B cell (primary cell): ENCODE results near the gene COL26A1. TPM values are rescaled to one million over a fixed set of nuclear protein-coding genes. Genes with fewer than 3 reads are reported as not detected.

ENCODE experiments used
- ATAC-seq: fragments of 200-7000 bp; cut with Tn5 transposase; one replicate; pipeline ENCODE4 v1.10.0; 2021; ENCODE audit warnings: low read depth, mild to moderate bottlenecking, moderate number of reproducible peaks, moderate library complexity
- CTCF ChIA-PET: fragments of 350-600 bp; sonication (Branson Sonifier 250); formaldehyde crosslinking; loops from one replicate; lab custom pipeline; 2021; ENCODE audit warnings: antibody characterized with exemption, inconsistent platforms; lab: Charles Lee
- POLR2A ChIA-PET: fragments of 350-600 bp; sonication (Branson Sonifier 250); formaldehyde crosslinking; loops from one replicate; lab custom pipeline; 2021; ENCODE audit warnings: antibody characterized with exemption; lab: Charles Lee
- DNase-seq: peaks from one replicate; pipeline ENCODE4 v3.0.0; 2013
- H2AFZ ChIP-seq: 2 replicates; pipeline ENCODE4 v1.6.1; 2012; ENCODE audit warnings: mild to moderate bottlenecking, low read depth, low read length; ENCODE audit not compliant: insufficient read depth, poor library complexity, severe bottlenecking
- H3K27ac ChIP-seq, 2 donors: 1 replicate in 1 of 2; 2 replicates in 1 of 2; pipeline ENCODE4 v1.5.1; 2012 to 2013; ENCODE audit warnings: low read length in 2 of 2, mild to moderate bottlenecking in 2 of 2, moderate library complexity in 1 of 2
- H3K27me3 ChIP-seq, 4 experiments: fragments of 200-600 bp in 1 of 4; sonication (generic) in 1 of 4; replicated peaks in 1 of 4; 1 replicate in 2 of 4; 2 replicates in 2 of 4; pipeline versions ENCODE4 v1.6.1 to v1.7.0; 2013 to 2016; ENCODE audit warnings: low read length in 3 of 4, mild to moderate bottlenecking in 2 of 4, mixed read lengths in 1 of 4, moderate library complexity in 1 of 4; ENCODE audit not compliant: insufficient read depth in 4 of 4, control insufficient read depth in 3 of 4; ENCODE audit errors: control extremely low read depth in 1 of 4
- H3K36me3 ChIP-seq, 2 experiments: replicated peaks in 1 of 2; 1 replicate in 1 of 2; 2 replicates in 1 of 2; pipeline versions ENCODE4 v1.6.1 to v1.7.1; 2013; ENCODE audit warnings: low read length in 1 of 2; ENCODE audit not compliant: insufficient read depth in 2 of 2, control insufficient read depth in 1 of 2; ENCODE audit errors: control extremely low read depth in 1 of 2, extremely low read depth in 1 of 2
- H3K4me1 ChIP-seq, 2 donors: fragments of 200-600 bp in 1 of 2; sonication (generic) in 1 of 2; 1 replicate in 1 of 2; 2 replicates in 1 of 2; pipeline versions ENCODE4 v1.5.1 to v1.6.1; 2013 to 2017; ENCODE audit warnings: low read length in 2 of 2; ENCODE audit not compliant: control insufficient read depth in 2 of 2, insufficient read depth in 2 of 2
- H3K4me2 ChIP-seq: replicated peaks from 2 replicates; pipeline ENCODE3; 2012; ENCODE audit warnings: mild to moderate bottlenecking, low read depth, low read length; ENCODE audit not compliant: poor library complexity, severe bottlenecking
- H3K4me3 ChIP-seq, 5 experiments: fragments of 200-600 bp in 1 of 5; sonication (generic) in 1 of 5; 1 replicate in 3 of 5; 2 replicates in 2 of 5; pipeline versions ENCODE4 v1.5.1 to v1.7.0; 2011 to 2016; ENCODE audit warnings: low read length in 4 of 5, mild to moderate bottlenecking in 4 of 5, low read depth in 2 of 5, control low read depth in 1 of 5, moderate library complexity in 1 of 5; ENCODE audit not compliant: insufficient read depth in 1 of 5; ENCODE audit errors: control extremely low read depth in 1 of 5, extremely low read depth in 1 of 5
- H3K79me2 ChIP-seq: fragments of 200-600 bp; sonication (generic); one replicate; pipeline ENCODE4 v1.6.0; 2016; ENCODE audit warnings: low read length; ENCODE audit not compliant: control insufficient read depth, insufficient read depth
- H3K9ac ChIP-seq: fragments of 200-600 bp; sonication (generic); 2 replicates; pipeline ENCODE4 v1.6.1; 2017; ENCODE audit warnings: mild to moderate bottlenecking, low read length, moderate library complexity
- H3K9me3 ChIP-seq, 3 donors: one replicate each; pipeline versions ENCODE4 v1.6.1 to v1.7.1; 2013; ENCODE audit warnings: low read length in 2 of 3; ENCODE audit not compliant: control insufficient read depth in 2 of 3, insufficient read depth in 1 of 3; ENCODE audit errors: control extremely low read depth in 1 of 3
- H4K20me1 ChIP-seq: 2 replicates; pipeline ENCODE4 v1.6.0; 2012; ENCODE audit warnings: mild to moderate bottlenecking, low read length; ENCODE audit not compliant: insufficient read depth, control insufficient read depth, poor library complexity, severe bottlenecking
- H3K27ac Mint-ChIP-seq: one replicate; pipeline ENCODE4 v1.8.0; 2021; ENCODE audit warnings: mixed read lengths
- H3K27me3 Mint-ChIP-seq: one replicate; pipeline ENCODE4 v1.8.0; 2021; ENCODE audit warnings: mixed read lengths
- H3K4me1 Mint-ChIP-seq: one replicate; pipeline ENCODE4 v1.8.0; 2021; ENCODE audit warnings: mixed read lengths
- H3K4me3 Mint-ChIP-seq: one replicate; pipeline ENCODE4 v1.8.0; 2021; ENCODE audit warnings: mixed read lengths
- H3K9me3 Mint-ChIP-seq: one replicate; pipeline ENCODE4 v1.8.0; 2022; ENCODE audit warnings: mixed read lengths; ENCODE audit not compliant: insufficient read depth
- CTCF ChIP-seq: fragments of 200-600 bp; IDR thresholded peaks from one replicate; pipeline ENCODE4 v1.8.0; 2022; ENCODE audit warnings: antibody characterized with exemption, mild to moderate bottlenecking
- EZH2 ChIP-seq: IDR thresholded peaks from 2 replicates; pipeline ENCODE4 v1.6.1; 2012; ENCODE audit warnings: borderline replicate concordance, low read depth, mild to moderate bottlenecking, moderate library complexity, low read length; ENCODE audit not compliant: insufficient read depth, poor library complexity, severe bottlenecking
- WGBS: methylation state at CpG from one replicate; pipeline ENCODE4 v1.1.5; 2013; ENCODE audit warnings: missing lambda C conversion rate; ENCODE audit not compliant: insufficient coverage; 5-methylcytosine and 5-hydroxymethylcytosine counted together
- intact Hi-C: fragments of 100-400 bp; cut with micrococcal nuclease; formaldehyde crosslinking; loops from one replicate; pipeline ENCODE4 v1.10.0; 2022
- polyA plus RNA-seq: library from polyadenylated mRNA; depleted of rRNA; stranded (reverse); fragments of >200 nt; gene quantifications from 2 replicates; pipeline ENCODE4 v1.2.3, GENCODE V29; 2012
- total RNA-seq, 2 donors: library from RNA; stranded (reverse); fragments of 120-200 nt in 1 of 2; gene quantifications; 1 replicate in 1 of 2; 2 replicates in 1 of 2; pipeline versions ENCODE4 v1.2.3 to v1.2.4, GENCODE V29; 2013 to 2022

The COL26A1 gene
- total and polyA plus RNA-seq, 2 donors (not counting 1 experiment from before 2014, with no cell fraction given), result not detected

DNA sequence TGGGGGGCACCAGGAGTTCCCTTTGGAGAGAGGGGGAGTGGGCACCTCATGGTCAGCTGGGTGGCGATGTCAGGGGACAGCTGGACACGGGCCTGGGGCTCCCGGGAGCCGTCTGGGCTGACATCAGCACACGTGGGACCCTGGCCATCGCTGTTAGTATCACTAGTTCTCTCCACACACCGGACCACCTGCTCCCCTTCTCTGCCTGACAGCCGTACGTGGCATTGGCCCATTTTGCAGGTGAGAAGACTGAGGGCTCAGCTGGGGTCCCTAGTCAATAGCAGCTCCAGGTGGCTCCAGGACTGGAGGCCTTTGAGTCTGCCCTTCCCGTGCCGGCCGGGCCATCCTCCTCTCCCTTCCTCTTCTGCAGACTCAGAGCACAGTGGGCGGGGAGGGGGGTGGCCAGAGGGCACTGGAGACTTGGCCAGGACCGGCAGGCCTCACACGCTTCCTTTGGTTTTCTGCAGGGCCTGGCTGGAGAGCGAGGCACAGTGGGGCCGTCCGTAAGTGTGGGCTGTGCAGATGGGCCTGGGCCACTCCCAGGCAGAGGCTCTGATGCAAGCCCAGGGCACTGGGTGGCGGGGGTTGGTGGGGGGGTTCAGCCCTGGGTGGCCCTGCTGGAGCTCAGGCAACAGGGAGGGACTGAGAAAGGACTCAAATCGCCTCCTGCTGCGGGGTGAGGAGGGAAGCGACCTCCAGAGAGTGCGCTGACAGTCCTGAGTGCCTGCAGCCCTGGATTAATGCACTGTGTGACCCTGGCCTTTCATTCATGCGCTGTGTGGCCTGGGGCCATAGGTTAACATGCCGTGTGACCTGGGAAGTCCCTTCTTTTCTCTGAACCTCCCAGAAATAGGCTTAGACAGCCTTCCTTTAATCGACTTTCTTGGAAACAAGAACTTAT lies 188.2 kb downstream of the COL26A1 start:
- no peak overlapping the region for H3K4me3 Mint-ChIP-seq
- peaks cover 0 to 5% (median 0%) of the 10 kb centered on the region in 4 experiments for H3K27me3 ChIP-seq
- H2AFZ ChIP-seq, result no peak overlapping the region
- H3K36me3 ChIP-seq, result no peaks in the 10 kb centered on the region
- H3K9me3 Mint-ChIP-seq, result no peaks in the 10 kb centered on the region
- no peaks in the 10 kb centered on the region for H4K20me1 ChIP-seq
- no peak overlapping the region for H3K4me3 ChIP-seq
- WGBS, result 88% methylated on average over 18 of the region's 26 CpGs
- DNase-seq, result no peak
- ATAC-seq, result no peak
- no peak overlapping the region for H3K27ac ChIP-seq
- H3K4me2 ChIP-seq, result no peak overlapping the region
- no peak overlapping the region for H3K9ac ChIP-seq
- ChIA-PET POLR2A (no interaction called here), CTCF (interaction anchor here (1.2 to 1.9 kb wide), 2 partner anchors 8 to 11 kb away, joined by 4 to 11 read pairs; no protein-coding TSS in a partner anchor)
- no peak overlapping the region for H3K27ac Mint-ChIP-seq
- H3K9me3 ChIP-seq, result no peaks in the 10 kb centered on the region
- TF ChIP-seq CTCF (no peak), EZH2 (no peak)
- H3K4me1 Mint-ChIP-seq, result no peaks in the 10 kb centered on the region
- H3K79me2 ChIP-seq, result no peaks in the 10 kb centered on the region
- no peaks in the 10 kb centered on the region for H3K4me1 ChIP-seq
- intact Hi-C loops, result no loop called here
- H3K27me3 Mint-ChIP-seq, result peaks cover 20% of the 10 kb centered on the region
